ENCODE results near the gene TNNI3K. TPM values are rescaled to one million over a fixed set of nuclear protein-coding genes. Genes with fewer than 3 reads are reported as not detected.

Gene TNNI3K
- total RNA-seq, 6 experiments from 2014 or later = 1.0 TPM; not detected in 5

DNA sequence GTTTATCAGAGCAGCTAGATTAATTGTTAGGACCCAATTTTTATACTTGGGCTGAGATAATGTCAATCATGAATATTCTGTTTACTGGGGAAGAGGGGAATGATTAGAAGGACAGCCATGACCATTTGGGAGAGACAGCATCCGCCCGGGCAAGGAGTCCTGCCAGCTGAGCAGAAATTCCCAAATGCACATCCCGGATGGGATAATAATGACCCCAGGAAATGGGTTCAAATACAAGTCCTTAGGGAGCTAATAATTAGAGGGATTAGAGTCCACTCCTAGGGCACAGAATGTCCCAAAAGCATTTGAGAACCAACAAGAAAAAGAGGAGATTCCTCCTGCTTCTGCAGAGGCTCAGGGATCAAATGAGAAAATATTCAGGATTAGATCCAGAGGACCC, 161.3 kb downstream of the TNNI3K start:
- DNase-seq (no peak), ATAC-seq (peak in 1 of 4 donors; percentile 22)
- no peak overlapping the region for H3K27ac ChIP-seq
- 50% methylated on average over 3 of the region's 3 CpGs for WGBS (ENCODE audit: insufficient coverage, low coverage, low lambda C conversion rate, missing lambda C conversion rate)
- H3K9me3 ChIP-seq = no peaks in the 10 kb centered on the region
- intact Hi-C loops (cut with DNase I) = no loop called here
- no peak for TF ChIP-seq POLR2A (IDR thresholded peaks at IDR 0.05)
- TF ChIP-seq, protein P1, sequence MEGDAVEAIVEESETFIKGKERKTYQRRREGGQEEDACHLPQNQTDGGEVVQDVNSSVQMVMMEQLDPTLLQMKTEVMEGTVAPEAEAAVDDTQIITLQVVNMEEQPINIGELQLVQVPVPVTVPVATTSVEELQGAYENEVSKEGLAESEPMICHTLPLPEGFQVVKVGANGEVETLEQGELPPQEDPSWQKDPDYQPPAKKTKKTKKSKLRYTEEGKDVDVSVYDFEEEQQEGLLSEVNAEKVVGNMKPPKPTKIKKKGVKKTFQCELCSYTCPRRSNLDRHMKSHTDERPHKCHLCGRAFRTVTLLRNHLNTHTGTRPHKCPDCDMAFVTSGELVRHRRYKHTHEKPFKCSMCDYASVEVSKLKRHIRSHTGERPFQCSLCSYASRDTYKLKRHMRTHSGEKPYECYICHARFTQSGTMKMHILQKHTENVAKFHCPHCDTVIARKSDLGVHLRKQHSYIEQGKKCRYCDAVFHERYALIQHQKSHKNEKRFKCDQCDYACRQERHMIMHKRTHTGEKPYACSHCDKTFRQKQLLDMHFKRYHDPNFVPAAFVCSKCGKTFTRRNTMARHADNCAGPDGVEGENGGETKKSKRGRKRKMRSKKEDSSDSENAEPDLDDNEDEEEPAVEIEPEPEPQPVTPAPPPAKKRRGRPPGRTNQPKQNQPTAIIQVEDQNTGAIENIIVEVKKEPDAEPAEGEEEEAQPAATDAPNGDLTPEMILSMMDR (IDR thresholded peaks at IDR 0.05) = no peak
- H3K36me3 ChIP-seq = no peaks in the 10 kb centered on the region
- no peaks in the 10 kb centered on the region for H3K4me1 ChIP-seq
- no peak overlapping the region for H3K4me3 ChIP-seq
- H3K27me3 ChIP-seq = no peaks in the 10 kb centered on the region

DNA sequence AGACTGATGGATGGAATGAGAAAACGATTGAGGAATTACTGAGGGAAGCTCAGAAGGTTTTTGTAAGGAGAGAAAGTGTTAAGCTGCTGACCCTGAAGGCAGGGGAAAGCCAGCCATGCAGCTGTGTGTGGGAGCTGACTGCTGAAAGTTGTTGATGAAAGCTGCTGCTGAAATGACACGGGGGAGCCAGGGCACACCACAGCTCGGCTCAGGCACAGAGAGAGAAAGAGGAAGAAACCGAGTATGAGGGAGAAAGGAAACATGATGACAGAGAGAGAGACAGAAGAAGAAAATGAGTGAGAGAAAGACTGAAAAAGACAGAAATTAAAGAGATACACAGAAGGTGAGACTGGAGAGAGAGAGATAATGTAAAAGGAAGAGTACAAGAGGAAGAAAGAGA, 161.7 kb downstream of the TNNI3K start:
- no peak overlapping the region for H3K27ac ChIP-seq
- TF ChIP-seq POLR2A (IDR thresholded peaks at IDR 0.05) = no peak
- TF ChIP-seq, protein P1 (IDR thresholded peaks at IDR 0.05) = no peak
- no peak overlapping the region for H3K4me3 ChIP-seq
- 3% methylated on average over 4 of the region's 4 CpGs for WGBS (ENCODE audit: insufficient coverage, low coverage, low lambda C conversion rate, missing lambda C conversion rate)
- DNase-seq = no peak
- H3K4me1 ChIP-seq = no peaks in the 10 kb centered on the region
- H3K36me3 ChIP-seq = no peaks in the 10 kb centered on the region
- ATAC-seq = no peak
- H3K9me3 ChIP-seq = no peaks in the 10 kb centered on the region
- intact Hi-C loops (cut with DNase I) = no loop called here
- H3K27me3 ChIP-seq = no peaks in the 10 kb centered on the region

DNA sequence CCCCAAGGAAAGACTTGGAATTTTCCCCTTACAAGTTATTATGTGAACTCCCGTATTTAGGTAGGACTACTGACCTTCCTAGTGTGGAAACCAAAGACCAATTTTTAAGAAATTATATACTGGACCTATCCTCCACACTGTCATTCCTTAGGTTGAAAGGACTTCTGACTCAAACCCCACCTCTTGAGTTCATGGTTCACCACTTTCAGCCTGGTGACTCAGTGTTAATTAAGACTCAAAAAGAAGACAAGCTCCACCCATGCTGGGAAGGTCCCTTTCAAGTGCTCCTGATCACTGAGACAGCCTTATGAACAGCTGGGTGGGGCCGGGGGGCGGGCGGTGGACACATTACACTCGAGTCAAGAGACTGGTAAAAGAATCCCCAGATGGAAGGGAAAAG, 164.1 kb downstream of the TNNI3K start:
- ATAC-seq (no peak), DNase-seq (no peak)
- WGBS (ENCODE audit: insufficient coverage, low coverage, low lambda C conversion rate, missing lambda C conversion rate) = 87% methylated on average over 5 of the region's 5 CpGs
- intact Hi-C loops (cut with DNase I) = no loop called here
- no peaks in the 10 kb centered on the region for H3K27me3 ChIP-seq
- no peaks in the 10 kb centered on the region for H3K36me3 ChIP-seq
- H3K4me3 ChIP-seq = no peak overlapping the region
- TF ChIP-seq, protein P1 (IDR thresholded peaks at IDR 0.05) = no peak
- TF ChIP-seq POLR2A (IDR thresholded peaks at IDR 0.05) = no peak
- no peaks in the 10 kb centered on the region for H3K9me3 ChIP-seq
- no peaks in the 10 kb centered on the region for H3K4me1 ChIP-seq
- H3K27ac ChIP-seq = no peak overlapping the region

DNA sequence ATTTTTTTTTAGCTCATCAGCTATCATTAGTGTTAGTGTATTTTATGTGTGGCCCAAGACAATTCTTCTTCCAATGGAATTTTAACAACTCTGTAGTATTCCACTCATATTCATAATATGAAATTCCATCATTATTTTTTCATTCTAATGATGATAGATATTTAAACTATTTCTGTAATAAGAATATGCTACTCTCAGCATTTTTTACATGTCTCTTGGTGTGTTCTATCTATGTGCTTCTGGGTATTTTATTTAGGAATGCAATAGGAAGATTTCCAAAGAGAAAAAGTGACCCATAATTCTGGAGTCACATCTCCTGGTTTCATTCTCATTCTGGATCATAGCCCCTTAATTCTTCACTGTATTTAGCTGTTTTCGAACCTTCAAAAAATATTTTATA, 167.7 kb downstream of the TNNI3K start:
- H3K4me3 ChIP-seq = no peak overlapping the region
- WGBS (ENCODE audit: insufficient coverage, low coverage, low lambda C conversion rate, missing lambda C conversion rate) = 29% methylated on average over 1 of the region's 1 CpG
- no peak overlapping the region for H3K27ac ChIP-seq
- DNase-seq (no peak), ATAC-seq (no peak)
- intact Hi-C loops (cut with DNase I) = no loop called here
- no peaks in the 10 kb centered on the region for H3K36me3 ChIP-seq
- no peaks in the 10 kb centered on the region for H3K27me3 ChIP-seq
- no peak for TF ChIP-seq POLR2A (IDR thresholded peaks at IDR 0.05)
- TF ChIP-seq, protein P1 (IDR thresholded peaks at IDR 0.05) = no peak
- no peaks in the 10 kb centered on the region for H3K4me1 ChIP-seq
- H3K9me3 ChIP-seq = no peaks in the 10 kb centered on the region

DNA sequence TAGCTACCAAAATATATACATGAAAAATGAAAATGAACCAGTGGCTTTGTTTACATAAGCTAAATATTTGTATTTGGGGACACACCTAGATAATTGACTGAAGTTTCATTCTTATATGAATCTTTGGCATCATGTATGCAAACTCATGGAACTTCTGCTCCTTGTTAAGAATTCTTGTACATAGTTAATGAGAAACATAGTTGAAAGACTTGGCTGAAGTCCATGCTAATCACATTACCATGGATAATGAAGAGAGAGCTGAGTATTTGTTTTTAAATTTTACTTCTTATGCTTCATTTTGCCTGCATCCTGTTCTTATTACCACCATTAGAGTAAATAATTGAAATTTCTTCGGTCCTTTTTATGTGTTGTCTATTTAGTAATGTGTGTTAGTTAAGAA, 168.4 kb downstream of the TNNI3K start:
- H3K4me3 ChIP-seq = no peak overlapping the region
- DNase-seq (no peak), ATAC-seq (no peak)
- H3K36me3 ChIP-seq = no peaks in the 10 kb centered on the region
- H3K4me1 ChIP-seq = no peaks in the 10 kb centered on the region
- TF ChIP-seq, protein P1 (IDR thresholded peaks at IDR 0.05) = no peak
- no peak for TF ChIP-seq POLR2A (IDR thresholded peaks at IDR 0.05)
- H3K27ac ChIP-seq = no peak overlapping the region
- H3K9me3 ChIP-seq = no peaks in the 10 kb centered on the region
- WGBS (ENCODE audit: insufficient coverage, low coverage, low lambda C conversion rate, missing lambda C conversion rate) = 79% methylated on average over 1 of the region's 1 CpG
- intact Hi-C loops (cut with DNase I) = no loop called here
- H3K27me3 ChIP-seq = no peaks in the 10 kb centered on the region

Measured in right lobe of liver (tissue), 6 donors.